ENCODE measurements around the gene ALDH1A3. TPM values are rescaled to one million over a fixed set of nuclear protein-coding genes. Genes with fewer than 3 reads are reported as not detected.

ALDH1A3 gene
- total and polyA plus RNA-seq, 8 donors: 3.5 to 87.2 (median 30.3) TPM

GRCh38 chr15:100842756-100843730 is 36.6 kb upstream of the ALDH1A3 start:
- no peak for TF ChIP-seq POLR2AphosphoS5 (IDR thresholded peaks at IDR 0.05)
- TF ChIP-seq POLR2A (IDR thresholded peaks at IDR 0.05): no peak
- Histone ChIP-seq H3K27ac (no peak overlapping the region), H3K4me3 (no peak overlapping the region), H3K27me3 (peaks cover 0 to 6% (median 0%) of the 10 kb centered on the region in 3 donors), H3K4me1 (no peaks in the 10 kb centered on the region), H3K9me3 (no peaks in the 10 kb centered on the region), H3K36me3 (no peaks in the 10 kb centered on the region)
- no peak for DNase-seq
- intact Hi-C loops (cut with DNase I; ENCODE audit: low total_unique reads): no loop called here
- 47 to 59% (median 49%) methylated on average over 14 of the region's 14 CpGs for WGBS, 5 donors

- 78 to 93% (median 83%) methylated on average over 8 of the region's 8 CpGs for WGBS, 5 donors
- Histone ChIP-seq H3K4me1 (peaks cover 0 to 6% (median 5%) of the 10 kb centered on the region in 4 donors), H3K9me3 (no peaks in the 10 kb centered on the region), H3K27ac (no peak overlapping the region), H3K36me3 (no peaks in the 10 kb centered on the region), H3K27me3 (peaks cover 0 to 10% (median 0%) of the 10 kb centered on the region in 3 donors), H3K4me3 (no peak overlapping the region)
- TF ChIP-seq CTCF (IDR thresholded peaks at IDR 0.05): no peak
- TF ChIP-seq EP300 (IDR thresholded peaks at IDR 0.05): no peak
- TF ChIP-seq POLR2AphosphoS5 (IDR thresholded peaks at IDR 0.05): no peak
- TF ChIP-seq POLR2A (IDR thresholded peaks at IDR 0.05): no peak
- intact Hi-C loops (cut with DNase I; ENCODE audit: low total_unique reads): no loop called here
- no peak for DNase-seq
Measured at GRCh38 chr15:100844167-100844566, 35.5 kb upstream of the ALDH1A3 start.

GRCh38 chr15:100844778-100845177 is 34.9 kb upstream of the ALDH1A3 start:
- H3K27ac ChIP-seq: no peak overlapping the region
- WGBS, 5 donors: 79 to 88% (median 85%) methylated on average over 9 of the region's 9 CpGs
- H3K36me3 ChIP-seq: no peaks in the 10 kb centered on the region
- TF ChIP-seq POLR2A (IDR thresholded peaks at IDR 0.05): no peak
- no peak for TF ChIP-seq CTCF (IDR thresholded peaks at IDR 0.05)
- no peak for TF ChIP-seq POLR2AphosphoS5 (IDR thresholded peaks at IDR 0.05)
- TF ChIP-seq EP300 (IDR thresholded peaks at IDR 0.05): no peak
- H3K27me3 ChIP-seq: peaks cover 0 to 16% (median 4%) of the 10 kb centered on the region in 3 donors
- peaks cover 5 to 12% (median 8%) of the 10 kb centered on the region in 4 donors for H3K4me1 ChIP-seq
- H3K9me3 ChIP-seq: no peaks in the 10 kb centered on the region
- intact Hi-C loops (cut with DNase I; ENCODE audit: low total_unique reads): no loop called here
- H3K4me3 ChIP-seq: no peak overlapping the region
- DNase-seq: no peak

GRCh38 chr15:100847194-100847593 is 32.4 kb upstream of the ALDH1A3 start:
- intact Hi-C loops (cut with DNase I; ENCODE audit: low total_unique reads): no loop called here
- TF ChIP-seq EP300 (IDR thresholded peaks at IDR 0.05) (no peak), POLR2A (IDR thresholded peaks at IDR 0.05) (no peak), POLR2AphosphoS5 (IDR thresholded peaks at IDR 0.05) (no peak), CTCF (IDR thresholded peaks at IDR 0.05) (no peak)
- H3K27me3 ChIP-seq: peaks cover 0 to 19% (median 5%) of the 10 kb centered on the region in 3 donors
- peaks cover 5 to 15% (median 11%) of the 10 kb centered on the region in 4 donors for H3K4me1 ChIP-seq
- 84 to 95% (median 91%) methylated on average over 5 of the region's 5 CpGs for WGBS, 5 donors
- H3K36me3 ChIP-seq: no peaks in the 10 kb centered on the region
- H3K9me3 ChIP-seq: no peaks in the 10 kb centered on the region
- H3K27ac ChIP-seq: no peak overlapping the region
- DNase-seq: peak in 1 of 2 donors; percentile 10
- no peak overlapping the region for H3K4me3 ChIP-seq

Measured in stomach (tissue), 9 donors.